NCI-H2107 treated with DMSO at 0.1 percent for 48 hours (cell line): ENCODE measurements around the gene ADM2.

Experiments
- DNase-seq: peaks from one replicate; lab custom pipeline; 2025; ENCODE audit not compliant: unreplicated experiment; lab: John Stamatoyannopoulos, UW

Gene ADM2

DNA sequence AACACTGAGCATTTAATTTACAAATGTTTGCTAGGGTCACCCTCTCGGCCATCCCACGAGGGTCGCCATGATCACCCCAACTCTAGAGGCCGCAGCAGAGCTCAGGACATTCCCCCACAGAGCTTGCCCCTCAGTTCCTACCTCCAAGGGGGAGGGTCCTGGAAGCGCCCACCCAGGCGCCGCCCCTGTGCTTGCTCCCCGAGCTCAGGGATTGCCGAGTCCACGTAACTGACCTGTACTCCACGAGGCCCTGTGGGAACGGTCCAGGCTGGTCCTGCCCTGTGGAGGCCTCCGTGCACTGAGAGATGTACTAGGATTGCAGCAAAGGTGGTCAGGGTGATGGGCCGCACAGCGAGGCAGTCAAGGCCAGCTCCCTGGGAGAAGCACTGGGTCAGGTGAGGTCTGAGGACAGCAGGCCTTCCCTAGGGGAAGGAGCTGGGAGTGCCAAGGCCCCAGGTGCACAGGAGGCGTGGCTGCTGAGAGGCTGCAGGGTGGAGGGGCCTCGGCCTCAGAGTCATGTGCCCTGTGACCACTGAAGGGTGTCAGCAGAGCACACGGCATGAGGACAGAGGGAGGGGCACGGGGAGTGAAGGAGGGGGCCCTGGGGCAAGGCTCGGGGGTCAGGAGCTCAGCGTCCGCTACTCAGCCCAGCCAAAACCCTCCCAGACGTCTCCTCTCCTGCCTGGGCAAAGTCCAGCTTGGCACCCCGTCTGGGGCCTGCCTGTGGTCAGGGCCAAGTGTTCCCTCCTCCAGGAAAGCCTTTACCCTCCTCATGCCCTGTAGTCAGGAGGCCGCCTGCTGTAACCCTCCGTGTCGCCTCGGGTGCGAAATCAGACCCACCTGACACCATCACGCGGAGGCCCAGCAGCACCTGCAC, 2.9 kb downstream of the ADM2 start:
- no peak for DNase-seq

DNA sequence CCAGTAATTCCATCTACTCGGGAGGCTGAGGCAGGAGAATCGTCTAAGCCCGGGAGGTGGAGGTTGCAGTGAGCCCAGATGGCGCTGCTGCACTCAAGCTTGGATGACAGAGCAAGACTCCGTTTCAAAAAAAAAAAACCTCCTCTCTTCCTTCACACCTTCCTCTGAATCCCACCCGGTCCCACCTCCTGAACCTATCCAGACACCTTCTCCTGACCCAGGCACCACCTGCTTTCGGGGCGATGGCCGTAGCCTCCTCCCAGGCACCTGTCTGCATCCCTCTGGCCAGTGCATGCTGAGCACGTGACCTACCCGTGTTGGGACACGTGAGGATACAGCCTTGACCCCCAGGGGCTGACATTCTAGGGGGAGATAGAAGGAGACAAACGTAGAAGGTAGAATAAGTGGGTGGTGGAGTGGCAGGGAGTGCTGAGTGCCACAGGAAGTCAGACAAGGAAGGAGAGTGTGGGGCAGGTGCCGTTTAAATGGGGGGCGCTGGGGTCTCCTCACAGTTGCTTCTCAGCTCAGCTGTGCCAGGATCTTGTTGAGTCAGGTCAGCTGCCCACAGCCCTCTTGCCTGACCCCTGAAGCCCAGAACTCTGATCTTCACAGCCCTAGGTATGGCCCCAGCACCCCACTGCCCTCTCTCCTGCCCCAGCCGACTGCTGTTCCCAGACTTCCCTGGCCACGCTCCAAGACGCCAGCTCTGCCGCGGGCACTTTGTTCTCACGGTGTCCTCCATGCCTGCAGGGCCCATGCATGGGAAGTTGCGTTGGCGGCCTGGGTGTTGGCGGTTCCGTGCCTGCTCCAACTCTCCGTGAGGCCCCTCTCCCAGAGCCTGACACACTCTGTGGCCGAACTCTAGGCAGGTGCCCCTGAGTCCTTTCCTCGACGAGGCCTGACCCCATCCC, 4.1 kb downstream of the ADM2 start:
- DNase-seq: no peak

DNA sequence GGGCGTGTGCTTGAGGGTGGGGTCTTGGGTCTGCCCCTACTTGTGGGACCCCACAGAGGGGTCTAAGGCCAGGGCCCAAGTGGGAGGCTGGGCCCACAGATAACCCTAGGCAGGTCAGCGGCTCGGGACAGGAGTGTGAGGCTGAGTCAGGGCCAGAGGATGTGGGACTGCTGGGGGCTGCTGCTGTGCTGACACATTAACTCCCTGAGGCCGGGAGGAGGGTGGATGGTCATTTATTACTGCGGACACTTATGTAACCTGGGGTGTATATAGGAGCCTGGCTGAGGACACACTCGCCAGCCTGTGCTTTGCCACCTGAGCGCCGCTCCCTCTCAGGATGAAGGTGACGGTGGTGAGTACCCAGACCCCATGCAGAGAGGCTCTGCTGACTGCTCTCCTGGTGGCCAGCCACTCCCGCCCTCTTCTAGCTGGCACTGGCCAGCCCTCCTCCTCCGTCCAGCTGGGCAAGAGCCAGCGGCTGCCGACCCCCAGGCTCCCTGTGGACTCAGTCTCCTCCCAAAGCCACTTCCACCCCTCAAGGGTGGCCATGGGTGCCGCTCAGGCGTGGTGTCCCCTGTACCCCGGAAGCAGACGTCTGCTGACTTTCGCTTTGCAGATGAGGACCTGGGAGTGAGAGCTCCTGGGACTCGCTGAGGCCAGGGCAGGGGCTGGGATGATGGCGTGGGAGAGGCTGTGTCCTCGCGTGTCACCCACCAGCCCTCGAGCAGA, 5.4 kb downstream of the ADM2 start, which contains the start of gene MIOX:
Gene MIOX, plus strand, starts transcription at position 299 of the 729 bp plus-strand sequence. Its CDS starts 39 bp downstream, at position 338.
- no peak for DNase-seq

DNA sequence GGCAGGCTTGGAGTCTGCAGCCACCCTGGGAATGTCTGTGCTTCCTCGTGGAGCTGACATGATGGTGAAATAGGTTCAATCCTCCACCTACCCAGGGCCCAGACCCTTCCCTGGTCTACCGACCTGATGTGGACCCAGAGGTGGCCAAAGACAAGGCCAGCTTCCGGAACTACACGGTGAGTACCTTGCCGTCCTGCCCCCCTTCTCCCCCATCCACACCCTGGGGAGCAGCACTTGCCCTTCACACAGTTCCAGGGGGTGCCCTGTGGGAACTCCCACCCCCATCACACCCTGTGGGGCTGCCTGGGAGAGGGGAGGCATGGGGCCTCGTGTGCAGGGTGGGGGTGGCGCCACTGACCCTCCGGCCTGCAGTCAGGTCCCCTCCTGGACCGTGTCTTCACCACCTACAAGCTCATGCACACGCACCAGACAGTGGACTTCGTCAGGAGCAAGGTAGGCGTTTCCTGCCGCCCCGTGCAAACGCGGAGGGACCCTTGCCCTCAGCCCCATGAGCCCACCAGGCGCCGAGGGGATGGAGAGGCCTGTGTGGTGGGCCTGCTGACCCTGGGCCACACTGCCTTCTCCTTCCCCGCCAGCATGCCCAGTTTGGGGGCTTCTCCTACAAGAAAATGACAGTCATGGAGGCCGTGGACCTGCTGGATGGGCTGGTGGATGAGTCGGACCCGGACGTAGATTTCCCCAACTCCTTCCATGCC, 6.1 kb downstream of the ADM2 start:
- no peak for DNase-seq

DNA sequence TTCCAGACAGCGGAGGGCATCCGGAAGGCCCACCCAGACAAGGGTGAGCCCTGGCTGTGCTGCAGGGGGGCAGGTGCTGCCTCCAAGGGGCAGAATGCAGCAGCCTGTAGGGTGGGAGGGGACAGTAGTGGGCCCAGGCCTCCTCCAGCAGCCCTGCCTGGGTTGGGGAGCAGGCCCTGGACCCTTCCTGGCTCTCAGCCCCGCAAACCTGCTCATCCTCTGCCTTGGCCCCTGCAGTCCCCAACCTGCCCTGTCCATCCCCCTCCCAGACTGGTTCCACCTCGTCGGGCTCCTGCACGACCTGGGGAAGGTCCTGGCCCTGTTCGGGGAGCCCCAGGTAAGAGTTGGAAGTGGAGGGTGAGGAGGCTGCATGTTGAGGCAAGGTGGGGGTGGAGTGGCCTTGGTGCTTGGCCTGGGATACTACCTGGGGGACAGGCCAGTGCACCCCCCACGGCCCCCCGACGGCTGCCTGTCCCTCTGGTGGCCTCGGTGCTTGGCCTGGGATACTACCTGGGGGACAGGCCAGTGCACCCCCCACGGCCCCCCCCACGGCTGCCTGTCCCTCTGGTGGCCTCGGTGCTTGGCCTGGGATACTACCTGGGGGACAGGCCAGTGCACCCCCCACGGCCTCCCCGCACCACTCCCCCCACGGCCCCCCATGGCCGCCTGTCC, 6.8 kb downstream of the ADM2 start:
- no peak for DNase-seq

DNA sequence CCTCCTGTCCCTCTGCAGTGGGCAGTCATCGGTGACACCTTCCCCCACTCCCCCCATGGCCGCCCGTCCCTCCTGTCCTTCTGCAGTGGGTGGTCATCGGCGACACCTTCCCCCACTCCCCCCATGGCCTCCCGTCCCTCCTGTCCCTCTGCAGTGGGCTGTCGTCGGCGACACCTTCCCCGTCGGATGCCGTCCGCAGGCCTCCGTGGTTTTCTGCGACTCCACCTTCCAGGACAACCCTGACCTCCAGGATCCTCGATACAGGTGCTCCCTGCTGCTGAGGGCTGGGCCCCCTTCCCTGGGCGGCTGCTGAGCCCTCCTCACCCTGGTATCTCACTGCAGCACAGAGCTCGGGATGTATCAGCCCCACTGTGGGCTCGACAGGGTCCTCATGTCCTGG, 7.5 kb downstream of the ADM2 start:
- no peak for DNase-seq

DNA sequence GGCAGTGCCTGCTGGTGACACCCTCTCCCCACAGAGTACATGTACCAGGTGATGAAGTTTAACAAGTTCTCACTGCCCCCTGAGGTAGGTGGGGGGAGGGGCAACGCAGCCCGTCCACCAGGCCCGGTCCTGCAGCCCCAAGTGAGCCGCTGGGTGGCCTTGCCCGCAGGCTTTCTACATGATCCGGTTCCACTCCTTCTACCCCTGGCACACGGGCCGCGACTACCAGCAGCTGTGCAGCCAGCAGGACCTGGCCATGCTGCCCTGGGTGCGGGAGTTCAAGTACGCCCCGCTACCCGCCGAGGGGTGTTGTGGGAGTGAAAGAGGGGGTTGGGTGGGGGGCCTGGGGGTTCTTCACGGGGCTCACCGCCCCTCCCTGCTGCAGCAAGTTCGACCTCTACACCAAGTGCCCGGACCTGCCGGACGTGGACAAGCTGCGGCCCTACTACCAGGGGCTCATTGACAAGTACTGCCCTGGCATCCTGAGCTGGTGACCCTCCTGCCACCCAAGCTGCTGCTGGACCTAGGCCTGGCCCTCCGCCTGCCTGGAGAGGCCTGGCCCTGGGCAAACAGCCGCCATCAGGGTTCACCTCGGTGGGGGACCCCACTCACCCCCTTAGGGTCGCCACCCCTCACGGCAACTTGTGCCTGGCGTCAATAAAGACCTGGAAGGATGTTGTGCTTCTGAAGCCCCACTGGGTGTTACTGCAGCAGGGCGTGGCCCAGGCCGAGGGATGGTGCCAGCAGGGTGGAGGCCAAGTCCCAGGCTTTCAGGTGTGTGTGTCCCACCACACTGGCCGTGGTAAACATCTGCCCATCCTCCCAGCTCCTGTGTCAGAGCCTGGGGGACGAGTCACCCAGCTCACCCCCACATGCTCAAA, 8.3 kb downstream of the ADM2 start:
- DNase-seq: no peak

DNA sequence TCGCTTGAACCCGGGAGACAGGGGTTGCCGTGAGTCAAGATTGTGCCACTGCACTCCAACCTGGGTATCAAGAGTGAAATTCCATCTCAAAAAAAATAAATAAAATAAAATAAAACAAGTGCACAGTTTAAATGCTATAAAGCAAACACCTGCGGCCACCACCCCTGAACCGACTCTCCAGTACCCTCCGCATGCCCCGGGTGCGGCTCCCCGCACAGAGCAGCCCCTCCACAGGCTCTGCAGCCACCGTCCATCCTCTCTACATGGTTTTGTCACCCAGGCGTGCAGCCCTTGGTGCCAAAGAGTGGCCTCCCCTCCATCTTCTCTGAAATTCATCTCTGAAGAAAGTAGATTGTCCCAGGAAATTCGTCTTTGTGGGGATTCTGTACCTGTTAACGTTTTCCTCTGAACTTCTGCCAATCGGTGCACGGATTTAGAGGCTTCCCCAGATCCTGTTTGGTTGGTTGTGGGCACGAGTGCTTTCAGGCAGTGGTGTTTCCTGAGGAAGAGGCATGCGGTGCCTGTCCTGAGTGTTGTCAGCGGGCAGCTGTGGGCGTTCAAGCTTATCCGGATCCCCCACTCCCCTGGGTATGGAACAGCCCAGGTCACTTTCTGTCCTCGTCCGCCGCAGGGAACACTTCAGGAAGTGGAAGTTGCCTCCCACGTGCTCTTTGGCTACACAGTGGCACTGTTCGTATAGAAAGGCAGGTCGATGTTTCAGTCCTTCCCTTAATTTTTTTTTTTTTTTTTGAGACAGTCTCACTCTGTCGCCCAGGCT, 9.4 kb downstream of the ADM2 start:
- no peak for DNase-seq

DNA sequence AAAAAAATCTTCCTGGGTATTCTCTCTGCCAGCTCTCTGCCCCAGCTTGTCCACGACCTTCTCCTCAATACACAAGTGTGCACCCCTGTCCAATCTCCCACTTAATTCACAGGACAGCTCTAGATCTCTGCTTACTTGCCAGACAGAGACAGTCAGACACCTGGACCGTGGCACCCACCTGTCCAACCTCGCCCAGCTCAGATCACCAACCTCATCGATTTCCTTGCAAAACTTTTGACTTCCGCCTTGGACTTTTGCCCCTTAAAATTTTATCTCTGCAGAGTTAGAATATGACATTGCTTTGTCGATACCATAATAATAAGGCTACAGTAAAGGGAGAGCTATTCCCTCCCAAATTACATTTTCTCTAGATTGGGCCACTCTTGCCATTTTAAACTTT, 15.8 kb downstream of the ADM2 start:
- no peak for DNase-seq

DNA sequence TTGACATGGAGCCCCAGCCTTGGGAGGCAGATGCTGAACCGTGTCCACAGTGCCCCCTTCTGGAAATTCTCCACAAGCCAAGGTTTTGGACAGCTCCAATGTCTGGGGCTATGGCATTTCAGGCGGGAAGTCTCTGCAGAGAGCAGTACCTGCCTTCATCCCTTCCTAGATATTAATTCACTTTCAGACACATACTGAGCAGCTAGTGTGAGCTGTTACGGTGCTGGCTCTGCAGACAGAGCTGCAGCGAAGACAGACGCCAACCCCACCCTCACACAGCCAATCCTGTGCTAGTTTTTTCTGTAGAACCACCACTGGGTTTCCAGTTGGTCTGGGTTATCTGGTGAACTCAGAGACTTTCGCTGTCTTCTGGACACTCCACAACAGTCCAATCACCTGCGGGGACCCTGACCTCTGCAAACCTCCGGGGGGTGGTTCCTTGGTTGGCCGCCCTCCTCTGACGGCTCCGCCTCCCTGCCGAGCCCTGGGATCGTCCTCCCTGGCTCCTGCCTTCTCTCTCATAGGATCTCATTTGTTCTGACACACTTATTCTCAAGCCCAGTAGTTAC, 17.1 kb downstream of the ADM2 start:
- no peak for DNase-seq

DNA sequence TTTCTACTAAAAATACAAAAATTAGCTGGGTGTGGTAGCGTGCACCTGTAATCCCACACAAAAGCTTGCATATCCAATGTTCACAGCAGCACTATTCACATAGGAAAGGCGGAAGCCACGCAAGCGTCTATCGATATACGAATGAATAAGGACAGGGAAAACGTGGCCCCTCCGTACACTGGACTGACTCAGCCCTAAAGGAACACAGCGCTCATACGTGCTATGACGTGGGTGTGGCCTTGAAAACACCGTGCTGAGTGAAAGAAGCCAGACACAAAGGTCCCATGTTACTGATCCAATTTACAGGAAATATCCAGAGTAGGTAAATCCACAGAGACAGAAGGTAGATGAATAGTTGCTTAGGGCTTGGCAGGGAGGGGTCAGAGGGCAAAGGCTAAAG, 19.1 kb downstream of the ADM2 start:
- no peak for DNase-seq

DNA sequence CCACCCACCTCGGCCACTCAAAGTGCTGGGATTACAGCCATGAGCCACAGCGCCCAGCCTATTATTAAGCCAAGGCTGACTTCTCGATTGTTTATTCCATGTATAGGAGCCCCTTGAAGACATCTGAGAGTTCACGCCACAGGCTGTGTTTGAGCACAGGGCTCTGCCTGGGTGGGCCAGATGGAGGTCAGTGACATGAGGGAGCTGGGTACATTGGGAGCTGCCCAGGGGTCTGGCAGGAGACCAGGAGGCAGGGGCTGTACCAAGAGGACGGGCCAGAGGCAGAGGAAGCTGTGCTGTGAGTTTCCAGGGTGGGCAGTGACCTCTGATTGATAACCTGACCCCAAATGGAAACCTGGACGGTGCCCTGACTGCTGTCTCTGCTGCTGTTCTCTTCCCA, 20.8 kb downstream of the ADM2 start:
- no peak for DNase-seq

DNA sequence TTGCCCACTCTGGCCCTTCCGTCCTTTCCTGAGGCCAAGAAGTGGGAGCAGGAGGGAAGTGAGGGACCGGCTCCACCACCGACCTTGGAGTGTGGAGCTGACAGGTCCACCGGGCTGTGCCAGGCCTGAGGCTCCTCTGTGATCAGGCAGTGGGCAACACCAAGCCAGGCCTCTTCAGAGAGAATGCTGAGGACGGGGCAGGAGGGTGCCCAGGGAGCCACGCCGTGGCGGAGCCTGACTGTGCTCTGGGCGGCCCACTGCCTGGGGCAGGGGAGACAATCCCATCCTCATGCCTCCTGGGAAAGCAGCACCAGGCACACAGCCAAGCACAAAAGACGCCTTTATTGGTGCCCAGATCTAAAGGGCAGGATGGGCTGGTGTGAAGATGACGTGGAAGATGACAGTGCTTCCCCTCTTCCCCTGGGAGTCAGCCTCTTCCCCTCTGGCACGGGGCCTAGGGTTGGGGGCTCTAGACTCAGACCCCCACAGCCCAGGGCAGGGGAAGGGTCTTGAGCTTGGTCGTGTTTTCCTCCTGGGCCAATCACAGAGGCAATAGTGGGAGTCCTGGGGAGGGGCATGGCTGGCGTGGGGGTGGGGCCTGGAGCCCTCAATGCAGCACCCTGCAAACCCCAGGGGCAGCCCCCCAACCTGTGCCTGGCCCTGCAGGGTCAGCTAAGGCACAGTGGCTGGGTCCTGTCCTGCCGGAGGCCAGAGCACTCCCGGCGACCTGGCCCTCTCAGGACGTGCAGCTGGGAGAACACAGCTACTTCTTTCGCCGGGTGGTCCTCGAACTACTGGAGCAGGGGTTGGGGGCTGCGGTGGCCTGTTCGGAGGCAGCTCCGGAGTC, 21.5 kb downstream of the ADM2 start:
- no peak for DNase-seq

DNA sequence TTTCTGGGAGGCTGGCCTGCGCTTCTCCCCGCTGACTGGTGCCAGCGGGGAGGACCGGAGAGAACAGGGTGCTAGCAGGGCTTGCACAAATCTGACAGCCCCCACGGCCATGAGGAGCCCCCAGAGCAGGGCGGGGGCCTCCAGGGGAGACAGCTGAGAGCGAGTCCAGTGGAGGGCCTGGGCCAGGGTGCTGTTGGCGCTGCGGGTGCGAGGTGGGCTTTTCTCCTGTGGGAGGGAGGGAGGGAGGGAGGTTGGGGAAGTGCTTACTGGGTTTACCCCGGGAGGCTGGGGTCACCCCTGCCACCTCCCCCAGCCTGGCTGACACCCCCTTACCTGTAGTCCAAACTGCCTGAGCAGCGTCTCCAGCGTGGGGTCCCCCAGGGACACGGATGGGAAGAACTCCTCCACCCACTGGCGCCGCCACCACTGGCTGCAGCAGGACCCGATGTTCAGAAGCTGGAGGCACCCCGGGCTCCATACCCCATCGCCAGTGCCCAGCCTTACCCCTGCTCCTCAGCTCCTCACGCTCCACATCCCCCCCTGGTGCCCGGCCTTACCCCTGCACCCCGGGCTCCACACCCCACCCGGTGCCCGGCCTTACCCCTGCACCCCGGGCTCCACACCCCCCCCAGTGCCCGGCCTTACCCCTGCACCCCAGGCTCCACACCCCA, 22.3 kb downstream of the ADM2 start:
- DNase-seq: no peak

DNA sequence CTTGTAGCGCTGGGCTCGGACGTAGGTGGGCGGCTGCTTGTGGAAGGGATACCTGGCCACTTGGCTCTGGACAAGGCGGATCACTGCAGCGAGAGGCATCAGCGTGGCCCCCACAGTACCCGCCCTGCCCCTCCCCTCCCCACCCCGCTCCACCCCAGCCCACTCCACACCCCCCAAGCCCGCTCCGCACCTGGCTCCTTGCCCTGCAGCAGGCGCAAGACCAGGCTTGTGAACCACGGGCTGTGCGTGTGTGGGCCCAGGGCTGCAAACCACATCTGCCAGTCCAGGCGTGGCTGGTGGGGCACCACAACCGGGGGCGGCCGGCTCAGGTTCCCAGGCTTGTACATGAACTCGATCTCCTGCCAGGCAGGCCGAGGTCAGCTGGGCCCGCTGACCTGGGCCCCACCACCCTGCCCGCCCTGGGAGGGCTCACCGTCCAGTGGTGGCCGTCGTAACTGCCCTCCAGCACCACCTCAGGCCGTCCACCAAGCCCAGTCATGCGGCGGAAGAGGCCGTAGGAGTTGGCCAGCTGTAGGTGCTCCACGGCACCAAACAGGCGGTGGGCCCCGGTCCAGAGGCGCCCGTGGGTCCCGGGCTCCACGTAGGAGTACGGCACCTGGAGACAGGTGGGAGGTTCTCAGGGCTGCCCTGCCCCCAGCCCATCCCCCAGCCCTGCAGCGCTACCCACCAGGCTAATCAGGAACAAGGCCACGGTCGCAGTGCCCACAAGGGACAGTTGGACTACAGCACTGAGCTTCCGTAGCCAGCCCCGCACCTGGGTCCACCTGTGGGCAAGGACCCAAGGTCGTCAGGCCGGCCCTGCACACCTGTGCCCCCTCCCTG, 23.2 kb downstream of the ADM2 start:
- DNase-seq: no peak
